Prostate gland (tissue), 2 donors: ENCODE results near the gene ADARB2.

Source experiments
- CTCF ChIP-seq, 4 experiments: fragments of 200-600 bp in 2 of 4; fragments of 450-650 bp in 2 of 4; sonication (generic) in 2 of 4; IDR thresholded peaks; 1 replicate in 3 of 4; 2 replicates in 1 of 4; pipeline ENCODE4 v1.5.1; 2016 to 2019; ENCODE audit warnings: antibody characterized with exemption in 4 of 4, mild to moderate bottlenecking in 2 of 4, moderate library complexity in 2 of 4
- POLR2A ChIP-seq: fragments of 450-650 bp; IDR thresholded peaks from one replicate; pipeline ENCODE4 v1.6.1; 2016; ENCODE audit warnings: antibody characterized with exemption, mild to moderate bottlenecking
- POLR2AphosphoS5 ChIP-seq: sonication (generic); formaldehyde crosslinking; IDR thresholded peaks from one replicate; pipeline ENCODE4 v1.6.1; 2017; ENCODE audit warnings: antibody characterized with exemption

GRCh38 chr10:1365540-1366321 is 371.6 kb downstream of the ADARB2 start:
- no peak for TF ChIP-seq CTCF (IDR thresholded peaks at IDR 0.05)
- TF ChIP-seq POLR2AphosphoS5: no peak
- no peak for TF ChIP-seq POLR2A
